K562 (cell line): ENCODE data around the gene PIN1. TPM values are rescaled to one million over a fixed set of nuclear protein-coding genes. Genes with fewer than 3 reads are reported as not detected.

Experiments
- DDX20 ChIP-seq: fragments of 450-650 bp; IDR thresholded peaks from 2 replicates; pipeline ENCODE4 v1.6.1; 2016; ENCODE audit warnings: missing genetic modification characterization, low read depth, mild to moderate bottlenecking, missing compliant biosample characterization, moderate library complexity
- MGA ChIP-seq: fragments of 450-650 bp; IDR thresholded peaks from 2 replicates; pipeline ENCODE4 v1.6.1; 2016; ENCODE audit warnings: mild to moderate bottlenecking, moderate library complexity
- SRF ChIP-seq, 2 experiments: fragments of 250-450, 450-650 bp in 1 of 2; sonication (Bioruptor Pico) in 1 of 2; sonication (generic) in 1 of 2; formaldehyde crosslinking; IDR thresholded peaks; 2 replicates each; pipeline versions ENCODE4 v1.5.0 to v1.5.1; 2020 to 2022; ENCODE audit warnings: mild to moderate bottlenecking in 1 of 2, missing genetic modification reagents in 1 of 2
- ZBTB26 ChIP-seq: fragments of 450-650 bp; formaldehyde crosslinking; IDR thresholded peaks from 2 replicates; pipeline ENCODE4 v1.4.0; 2022; ENCODE audit warnings: missing genetic modification characterization
- ZNF639 ChIP-seq, 2 experiments: fragments of 200-800 bp in 1 of 2; sonication (Bioruptor generic) in 1 of 2; sonication (generic) in 1 of 2; formaldehyde crosslinking in 1 of 2; IDR thresholded peaks in 1 of 2; conservative IDR thresholded peaks in 1 of 2; 2 replicates each; pipeline versions ENCODE4 v1.5.0 to v1.6.1; 2016 to 2020; ENCODE audit warnings: missing compliant biosample characterization in 1 of 2, missing genetic modification characterization in 1 of 2, missing genetic modification reagents in 1 of 2
- polyA plus RNA-seq, 8 experiments: library from polyadenylated mRNA; depleted of rRNA in 4 of 8; stranded (reverse) in 5 of 8; unstranded in 3 of 8; fragments of >200 nt; fragmentation: Nextera tagmentation in 2 of 8; fragmentation: Illumina TruSeq in 1 of 8; extraction: Ambion mirVana in 2 of 8; extraction: Trizol in 1 of 8; gene quantifications; 2 replicates each; pipeline versions ENCODE4 v1.2.1 to v1.2.3, GENCODE V29; 2011 to 2014; ENCODE audit warnings: inconsistent platforms in 1 of 8, missing spikeins in 1 of 8
- total RNA-seq, 7 experiments: library from RNA; depleted of rRNA in 6 of 7; stranded (reverse); fragments of >200 nt in 6 of 7; fragmentation: Illumina TruSeq in 2 of 7; extraction: Trizol in 2 of 7; gene quantifications; 2 replicates each; pipeline versions ENCODE4 v1.2.1 to v1.2.3, GENCODE V29; 2011 to 2021; ENCODE audit warnings: low replicate concordance in 1 of 7

PIN1 gene
- total and polyA plus RNA-seq, 9 of the 15 experiments (the other 6 are each of a cell fraction or from before 2014, with no cell fraction given), result 1.6 to 178 (median 42.5) TPM

GRCh38 chr19:9785367-9786331 lies 49.5 kb upstream of the PIN1 start (continued):
- TF ChIP-seq ZNF639 (CRISPR knock-in tag; conservative IDR thresholded peaks at IDR 0.05 in 1 of 2, IDR thresholded peaks at IDR 0.05 in 1 of 2), result peak in 1 of 2 experiments; percentile 53; a peak in 1 of 4 replicates
- TF ChIP-seq DDX20, result no peak
- TF ChIP-seq ZBTB26, result no peak
- peak; percentile 36; the same call in 1 of the 2 replicates for TF ChIP-seq MGA
- TF ChIP-seq SRF (CRISPR knock-in tag; IDR thresholded peaks at IDR 0.05), result 0 out of 4 replicates have a peak, but pooled peaks of 1 of the 2 experiments have one; percentile 20
